Endothelial cell (in vitro differentiated cells): ENCODE measurements around the gene HOXD8. TPM values are rescaled to one million over a fixed set of nuclear protein-coding genes. Genes with fewer than 3 reads are reported as not detected.

Experiments
- DNase-seq: peaks from one replicate; pipeline ENCODE4 v3.0.0; 2021; ENCODE audit warnings: low spot score
- H3K27ac Mint-ChIP-seq: one replicate; pipeline ENCODE4 v1.8.0; 2021; ENCODE audit warnings: mixed read lengths, inconsistent platforms; ENCODE audit not compliant: unreplicated experiment
- H3K27me3 Mint-ChIP-seq: one replicate; pipeline ENCODE4 v1.8.0; 2021; ENCODE audit warnings: mild to moderate bottlenecking, moderate library complexity, mixed read lengths, inconsistent platforms; ENCODE audit not compliant: unreplicated experiment
- H3K36me3 Mint-ChIP-seq: one replicate; pipeline ENCODE4 v1.8.0; 2021; ENCODE audit warnings: mild to moderate bottlenecking, low read depth, mixed read lengths, inconsistent platforms; ENCODE audit not compliant: unreplicated experiment
- H3K4me1 Mint-ChIP-seq: one replicate; pipeline ENCODE4 v1.8.0; 2021; ENCODE audit warnings: mild to moderate bottlenecking, mixed read lengths, inconsistent platforms; ENCODE audit not compliant: unreplicated experiment
- H3K4me3 Mint-ChIP-seq: one replicate; pipeline ENCODE4 v1.8.0; 2021; ENCODE audit warnings: mild to moderate bottlenecking, mixed read lengths, inconsistent platforms; ENCODE audit not compliant: unreplicated experiment
- H3K9me3 Mint-ChIP-seq: one replicate; pipeline ENCODE4 v1.8.0; 2021; ENCODE audit warnings: mixed read lengths, inconsistent platforms; ENCODE audit not compliant: unreplicated experiment
- total RNA-seq: library from RNA; stranded (reverse); fragmentation: NEBNext Ultra II Directional; extraction: Animal tissue kit (Norgen Biotek cat#: 25700); gene quantifications from one replicate; pipeline ENCODE4 v1.2.1, GENCODE V29; 2021; ENCODE audit not compliant: unreplicated experiment
- TF ChIP-seq, protein P1 (sequence below): fragments of 200-600 bp; sonication (generic); IDR thresholded peaks from one replicate; pipeline ENCODE4 v1.5.0; 2021; ENCODE audit warnings: antibody characterized with exemption; ENCODE audit not compliant: unreplicated experiment

Gene HOXD8
- total RNA-seq, 1 donor from 2014 or later, result 9.3 TPM

DNA sequence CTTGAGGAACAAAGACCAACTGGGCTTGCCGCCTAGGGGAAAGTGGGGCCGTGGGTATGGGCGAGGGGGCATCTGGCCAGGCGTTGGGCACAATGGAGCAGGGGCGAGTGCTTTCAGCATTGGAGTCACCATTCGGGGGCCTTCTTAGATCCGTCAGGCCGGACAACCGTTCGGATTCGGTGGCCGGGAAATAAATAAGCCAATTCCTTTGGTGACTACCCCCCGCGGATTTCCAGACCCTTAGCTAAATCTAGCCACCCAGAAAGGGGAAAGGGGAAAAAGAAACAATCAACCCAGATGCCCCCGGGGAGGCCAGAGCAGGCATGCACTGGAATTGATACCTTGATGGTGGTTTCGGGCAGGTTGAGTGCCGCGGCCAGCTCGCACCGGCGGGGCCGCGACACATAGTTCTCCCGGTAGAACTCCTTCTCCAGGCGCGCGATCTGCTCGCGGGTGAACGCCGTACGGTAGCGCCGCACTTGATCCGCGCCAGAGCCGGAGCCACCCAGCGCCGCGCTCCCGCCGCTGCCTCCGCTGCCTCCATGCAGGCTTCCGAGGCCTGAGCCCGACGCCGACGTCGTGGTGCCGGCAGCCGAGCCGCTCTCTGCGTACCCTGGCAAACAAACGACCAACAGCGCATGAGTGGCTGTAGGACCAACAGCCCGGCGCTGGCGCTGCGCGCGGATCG is 47.5 kb upstream of the HOXD8 start:
- no peak overlapping the region for H3K27ac Mint-ChIP-seq
- H3K4me1 Mint-ChIP-seq, result peaks cover 32% of the 10 kb centered on the region
- peak; percentile 41 for DNase-seq
- H3K9me3 Mint-ChIP-seq, result no peaks in the 10 kb centered on the region
- H3K27me3 Mint-ChIP-seq, result peaks cover 47% of the 10 kb centered on the region
- H3K36me3 Mint-ChIP-seq, result peaks cover 3% of the 10 kb centered on the region
- TF ChIP-seq, protein P1, sequence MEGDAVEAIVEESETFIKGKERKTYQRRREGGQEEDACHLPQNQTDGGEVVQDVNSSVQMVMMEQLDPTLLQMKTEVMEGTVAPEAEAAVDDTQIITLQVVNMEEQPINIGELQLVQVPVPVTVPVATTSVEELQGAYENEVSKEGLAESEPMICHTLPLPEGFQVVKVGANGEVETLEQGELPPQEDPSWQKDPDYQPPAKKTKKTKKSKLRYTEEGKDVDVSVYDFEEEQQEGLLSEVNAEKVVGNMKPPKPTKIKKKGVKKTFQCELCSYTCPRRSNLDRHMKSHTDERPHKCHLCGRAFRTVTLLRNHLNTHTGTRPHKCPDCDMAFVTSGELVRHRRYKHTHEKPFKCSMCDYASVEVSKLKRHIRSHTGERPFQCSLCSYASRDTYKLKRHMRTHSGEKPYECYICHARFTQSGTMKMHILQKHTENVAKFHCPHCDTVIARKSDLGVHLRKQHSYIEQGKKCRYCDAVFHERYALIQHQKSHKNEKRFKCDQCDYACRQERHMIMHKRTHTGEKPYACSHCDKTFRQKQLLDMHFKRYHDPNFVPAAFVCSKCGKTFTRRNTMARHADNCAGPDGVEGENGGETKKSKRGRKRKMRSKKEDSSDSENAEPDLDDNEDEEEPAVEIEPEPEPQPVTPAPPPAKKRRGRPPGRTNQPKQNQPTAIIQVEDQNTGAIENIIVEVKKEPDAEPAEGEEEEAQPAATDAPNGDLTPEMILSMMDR, result no peak
- no peak overlapping the region for H3K4me3 Mint-ChIP-seq

DNA sequence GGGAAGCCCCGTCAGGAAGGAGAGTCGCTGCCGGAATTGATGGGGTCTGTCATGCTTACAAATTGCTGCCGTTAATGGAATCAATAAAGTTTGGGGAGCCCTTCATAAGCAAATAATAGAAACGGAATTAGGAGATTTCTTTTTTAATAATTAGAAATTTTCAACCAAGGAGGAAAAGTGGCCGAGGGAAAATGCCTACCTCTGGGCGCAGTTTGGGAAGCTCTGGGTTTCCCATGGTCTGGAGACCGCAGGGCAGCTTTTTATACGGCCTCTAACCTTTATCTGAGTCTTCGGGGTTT is 47.0 kb upstream of the HOXD8 start:
- Mint-ChIP-seq H3K36me3 (peaks cover 4% of the 10 kb centered on the region), H3K9me3 (no peaks in the 10 kb centered on the region), H3K27ac (no peak overlapping the region), H3K4me1 (peaks cover 32% of the 10 kb centered on the region), H3K27me3 (peaks cover 52% of the 10 kb centered on the region), H3K4me3 (no peak overlapping the region)
- DNase-seq, result no peak
- TF ChIP-seq, protein P1, result no peak

DNA sequence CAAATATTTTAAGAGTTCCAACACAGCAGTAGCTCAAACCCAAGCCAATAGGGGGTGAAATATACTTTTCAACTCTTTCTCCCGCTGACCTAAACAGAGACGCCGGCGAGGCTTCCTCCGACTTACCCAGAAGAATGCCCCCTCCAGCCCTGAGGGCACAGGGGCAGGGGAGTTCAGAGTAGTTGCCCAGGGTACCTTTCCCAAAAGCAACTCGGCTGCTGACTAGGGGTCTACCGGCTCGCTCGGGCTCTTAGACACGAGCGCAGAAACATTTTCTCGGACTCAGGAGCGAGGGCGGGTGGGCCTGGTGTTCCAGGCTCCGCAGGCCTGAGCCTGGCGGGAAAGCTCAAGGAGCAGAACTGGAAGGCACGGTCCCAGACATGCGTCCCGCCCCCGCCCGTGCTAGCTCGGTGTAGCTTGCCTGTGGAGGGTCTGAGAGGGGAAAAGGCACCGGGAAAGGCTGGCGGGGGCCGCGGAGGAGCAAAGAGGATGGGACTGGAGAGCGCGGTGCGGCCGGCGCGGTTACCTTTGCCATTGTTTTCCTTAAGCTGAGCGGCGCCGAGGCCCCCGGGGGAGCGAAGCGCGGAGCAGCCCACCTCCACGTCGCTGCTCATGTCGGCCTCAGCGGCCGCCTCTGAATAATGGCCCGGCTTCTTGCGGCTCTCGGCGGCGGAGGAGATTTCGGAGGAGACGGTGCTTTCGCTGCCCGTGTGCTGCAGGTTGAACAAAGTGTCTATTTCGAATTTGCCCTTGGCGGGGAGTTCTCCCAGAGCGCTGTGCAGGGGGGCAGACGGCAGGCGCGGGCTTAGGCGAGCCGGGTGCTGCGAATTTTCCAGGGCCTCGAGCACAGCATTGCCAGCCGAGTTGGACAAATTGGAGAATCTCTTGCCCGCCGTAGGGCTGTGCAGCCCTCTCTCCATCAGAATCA is 46.4 kb upstream of the HOXD8 start:
- TF ChIP-seq, protein P1, result no peak
- H3K9me3 Mint-ChIP-seq, result no peaks in the 10 kb centered on the region
- no peak overlapping the region for H3K27ac Mint-ChIP-seq
- H3K4me3 Mint-ChIP-seq, result no peak overlapping the region
- peak; percentile 27 for DNase-seq
- peaks cover 32% of the 10 kb centered on the region for H3K4me1 Mint-ChIP-seq
- H3K27me3 Mint-ChIP-seq, result peaks cover 53% of the 10 kb centered on the region
- peaks cover 4% of the 10 kb centered on the region for H3K36me3 Mint-ChIP-seq

DNA sequence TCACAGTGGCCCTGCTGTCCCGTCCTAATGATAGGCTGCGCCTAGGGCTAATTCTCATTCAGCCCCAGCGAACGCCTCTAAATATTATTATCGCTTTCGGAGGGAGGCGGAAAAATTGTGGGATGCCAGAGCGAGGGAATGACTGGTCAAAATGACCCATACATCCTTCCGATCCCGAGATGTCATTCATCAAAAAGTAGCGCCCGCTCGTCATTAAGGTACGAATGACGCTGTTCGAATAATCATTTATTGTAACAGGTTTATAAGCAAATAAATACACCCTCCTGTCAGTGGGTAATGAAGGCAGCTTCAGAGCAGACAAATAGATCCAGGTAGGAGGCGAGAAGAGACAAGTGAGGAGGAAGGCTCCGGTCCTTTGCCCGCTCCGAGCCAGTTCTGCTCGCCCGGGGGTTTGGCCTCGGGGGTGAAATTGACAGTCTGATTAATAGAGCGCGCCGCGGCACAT is 45.7 kb upstream of the HOXD8 start, which contains the start of gene EVX2:
Gene EVX2 (minus strand): TSS at position 167 of the 466 bp plus-strand sequence. CDS start 186 bp downstream, outside the sequence.
- H3K27me3 Mint-ChIP-seq, result peaks cover 52% of the 10 kb centered on the region
- no peaks in the 10 kb centered on the region for H3K9me3 Mint-ChIP-seq
- no peak within 1 kb of the TSS for H3K4me3 Mint-ChIP-seq
- DNase-seq, result peak; percentile 8
- H3K27ac Mint-ChIP-seq, result no peak within 1 kb of the TSS
- TF ChIP-seq, protein P1, result no peak
- peaks cover 32% of the 10 kb centered on the region for H3K4me1 Mint-ChIP-seq
- peaks cover 4% of the 10 kb centered on the region for H3K36me3 Mint-ChIP-seq
